ENCODE data around the gene IFNG-AS1.

IFNG-AS1 gene

DNA sequence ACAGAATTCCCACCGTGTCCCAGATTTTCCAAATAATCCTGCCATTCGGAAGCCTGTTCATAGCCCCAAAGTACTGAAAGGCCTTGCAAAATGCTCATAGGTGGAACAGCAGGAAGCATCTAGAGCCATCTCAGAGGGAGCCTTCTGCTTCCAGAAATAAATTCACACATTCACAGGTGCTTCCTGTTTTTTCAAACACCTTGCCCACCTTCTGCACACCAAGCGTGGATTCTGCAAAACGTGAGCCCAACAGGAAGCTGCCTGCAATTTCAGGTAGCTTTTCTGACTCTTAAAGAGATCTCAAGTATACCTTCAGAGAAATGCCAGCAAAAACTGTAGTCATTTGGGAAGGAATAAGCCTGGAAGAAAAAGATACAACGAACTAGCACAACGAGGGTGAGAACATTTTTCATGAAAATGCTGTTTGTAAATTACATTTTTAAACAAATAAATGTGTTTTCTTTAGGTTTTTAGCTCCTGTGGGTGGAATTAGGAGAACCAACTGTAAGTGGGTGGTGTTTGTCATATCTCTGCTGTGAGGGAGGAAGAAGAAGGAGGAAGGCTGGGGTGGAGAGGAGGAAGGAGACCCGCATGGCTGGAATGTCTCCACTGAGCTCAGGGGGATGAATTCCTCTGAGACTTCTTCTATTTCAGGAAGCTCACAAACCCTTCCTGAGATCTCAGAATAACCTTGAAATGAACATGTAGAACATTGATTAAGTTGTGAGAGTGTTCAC lies at the start of gene IFNG-AS1:
IFNG-AS1 (plus strand) TSS at position 264 of the 737 bp plus-strand sequence.
- DNase-seq (ENCODE audit: low spot score), result no peak

DNA sequence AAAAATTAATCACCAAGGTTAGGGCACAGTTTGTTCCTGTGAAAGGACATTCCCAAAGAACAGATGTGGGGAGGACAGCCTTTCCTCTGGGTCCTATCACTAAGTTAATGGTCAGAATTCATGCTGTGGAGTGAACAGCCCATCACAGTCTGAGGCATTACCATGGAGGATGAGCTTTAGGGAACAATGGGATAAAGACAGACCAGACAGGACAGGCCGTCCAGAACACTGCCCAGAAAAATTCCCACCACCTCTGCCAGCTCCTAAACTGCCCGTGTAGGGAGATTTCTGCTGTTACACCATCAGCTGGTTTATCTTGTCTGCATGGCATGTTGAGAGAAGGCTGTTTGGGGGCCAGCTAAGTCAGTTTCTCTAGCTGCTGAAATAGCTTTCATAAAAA lies 49.6 kb upstream of the IFNG-AS1 start:
- no peak for DNase-seq (ENCODE audit: low spot score)

DNA sequence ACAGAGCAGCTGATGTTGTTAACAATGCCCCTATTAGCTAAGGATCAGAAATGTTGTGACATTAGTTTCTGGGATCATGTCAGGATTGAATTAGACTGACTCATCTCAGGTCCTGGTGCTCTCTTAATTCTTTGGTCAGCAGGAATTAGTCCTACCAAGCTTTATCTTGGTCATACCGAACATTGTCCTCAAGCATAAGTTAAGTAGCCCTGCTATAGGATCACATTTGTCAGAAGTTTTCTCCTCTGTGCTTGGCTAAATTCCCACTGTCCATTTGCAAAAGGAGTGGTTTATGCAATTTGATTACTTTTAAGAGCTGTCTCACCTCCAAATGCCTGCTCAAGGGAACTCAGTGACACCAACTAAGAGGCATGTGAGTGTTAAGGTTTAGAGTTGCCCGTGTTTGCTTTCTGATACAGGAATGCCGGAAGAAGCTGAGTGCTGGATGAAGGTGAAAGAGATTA lies 48.4 kb upstream of the IFNG-AS1 start:
- DNase-seq (ENCODE audit: low spot score), result no peak

DNA sequence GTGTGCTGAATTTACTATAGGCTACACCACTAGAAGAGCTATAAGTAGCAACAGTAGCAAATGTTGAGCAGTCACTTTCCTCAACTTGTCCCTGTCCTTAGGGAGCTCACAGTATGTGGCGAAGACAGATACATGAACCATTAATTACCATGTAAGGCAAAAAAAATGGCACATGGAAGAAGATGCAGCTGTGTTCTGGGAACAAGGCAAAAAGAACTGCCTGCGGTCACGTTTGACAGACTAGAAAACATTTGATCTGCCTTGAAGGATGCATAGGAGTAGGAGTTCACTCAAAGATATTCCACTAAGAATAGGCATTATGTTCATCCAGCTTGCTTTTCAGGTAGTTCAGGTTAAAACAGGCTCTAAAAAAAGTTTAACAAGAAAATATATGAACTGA lies 46.5 kb upstream of the IFNG-AS1 start:
- no peak for DNase-seq (ENCODE audit: low spot score)

DNA sequence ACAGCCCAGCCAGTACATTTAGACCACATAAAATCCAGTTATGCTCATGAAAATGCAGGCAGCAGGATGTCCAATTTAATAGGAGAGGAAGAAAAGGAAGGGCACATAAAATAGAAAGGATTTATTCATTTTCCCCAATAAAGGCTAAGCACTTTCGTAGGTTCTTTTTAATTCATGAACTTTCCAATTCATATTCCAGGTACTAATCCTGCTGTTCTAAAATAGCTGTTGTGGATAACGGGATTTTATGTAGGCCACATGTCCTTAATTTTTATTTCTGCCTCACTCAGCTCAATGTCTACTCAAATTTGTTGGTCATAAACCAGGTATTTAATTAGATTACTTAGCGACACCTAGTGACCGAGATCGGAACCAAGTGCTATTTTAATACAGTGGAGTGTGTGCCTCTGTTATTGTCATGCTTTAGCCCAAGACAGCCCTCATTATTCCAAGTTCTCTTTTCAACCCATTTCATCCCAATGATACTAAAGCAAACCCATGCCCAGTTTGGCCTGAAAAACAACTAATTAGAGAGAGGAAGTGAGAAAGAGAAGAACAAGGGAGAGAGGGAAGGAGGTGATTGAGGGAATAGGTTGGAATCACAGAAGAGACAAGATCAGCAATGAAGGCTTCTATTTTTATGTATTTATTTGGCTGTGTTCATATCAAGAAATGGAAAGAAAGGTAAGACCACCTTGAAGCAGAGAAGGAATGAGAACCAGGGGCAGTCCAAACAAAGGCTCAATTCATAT lies 45.9 kb upstream of the IFNG-AS1 start:
- DNase-seq (ENCODE audit: low spot score), result peak; percentile 17

DNA sequence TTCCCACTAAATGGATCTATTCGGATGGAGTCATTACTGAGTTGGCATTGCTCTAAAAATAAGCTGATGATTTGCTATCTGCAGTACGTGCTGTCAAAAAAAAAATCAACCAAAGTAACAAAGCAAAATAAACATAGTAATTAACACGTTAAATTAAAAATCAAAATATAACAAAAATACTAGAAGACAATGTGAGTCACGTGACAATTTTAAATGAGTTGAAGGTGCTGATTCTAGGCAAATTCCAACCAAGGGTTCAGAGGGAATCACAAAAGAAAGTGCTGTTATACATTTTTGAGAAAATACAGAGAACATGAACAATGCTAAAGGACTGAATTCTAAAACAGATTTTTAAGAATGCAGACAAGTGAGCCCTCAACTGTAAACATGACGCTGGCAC lies 45.2 kb upstream of the IFNG-AS1 start:
- DNase-seq (ENCODE audit: low spot score), result no peak

DNA sequence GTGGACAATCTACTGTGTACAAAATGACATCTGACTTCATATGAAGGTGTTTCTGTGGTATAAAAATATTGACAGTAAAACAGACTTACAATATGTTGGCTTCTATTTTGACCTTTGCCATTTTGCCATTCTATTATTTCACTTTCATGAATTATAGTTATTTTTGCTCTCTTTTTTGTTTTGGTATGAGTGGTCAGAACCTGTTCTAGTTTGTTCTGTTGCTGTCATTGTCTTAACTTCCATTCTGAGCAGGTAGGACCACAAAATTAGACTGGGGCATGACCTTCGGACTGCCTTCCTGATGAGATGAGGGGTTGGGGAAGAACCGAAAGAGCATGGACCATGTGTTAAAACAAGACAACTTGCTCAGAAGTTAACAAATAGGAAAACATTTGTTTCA lies 36.5 kb upstream of the IFNG-AS1 start:
- no peak for DNase-seq (ENCODE audit: low spot score)

DNA sequence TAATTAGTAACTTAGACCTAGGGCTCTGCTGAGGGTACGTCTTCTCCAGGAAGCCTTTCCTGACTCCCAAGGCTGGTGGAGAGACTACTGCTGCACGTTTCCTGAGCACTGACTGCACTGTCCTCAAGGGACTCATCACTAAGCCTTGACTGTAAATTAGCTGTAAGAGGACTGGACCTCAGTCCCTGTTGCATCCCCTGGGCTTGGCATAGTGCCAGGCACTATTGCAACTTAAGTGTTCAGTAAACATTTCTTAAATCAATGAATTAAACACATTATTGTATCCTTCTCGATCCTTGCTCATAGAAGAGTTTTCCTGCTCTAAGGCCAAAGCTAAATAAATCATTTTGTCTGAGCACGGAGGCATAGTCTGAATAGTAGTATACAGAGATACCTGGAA lies 31.9 kb upstream of the IFNG-AS1 start:
- no peak for DNase-seq (ENCODE audit: low spot score)

DNA sequence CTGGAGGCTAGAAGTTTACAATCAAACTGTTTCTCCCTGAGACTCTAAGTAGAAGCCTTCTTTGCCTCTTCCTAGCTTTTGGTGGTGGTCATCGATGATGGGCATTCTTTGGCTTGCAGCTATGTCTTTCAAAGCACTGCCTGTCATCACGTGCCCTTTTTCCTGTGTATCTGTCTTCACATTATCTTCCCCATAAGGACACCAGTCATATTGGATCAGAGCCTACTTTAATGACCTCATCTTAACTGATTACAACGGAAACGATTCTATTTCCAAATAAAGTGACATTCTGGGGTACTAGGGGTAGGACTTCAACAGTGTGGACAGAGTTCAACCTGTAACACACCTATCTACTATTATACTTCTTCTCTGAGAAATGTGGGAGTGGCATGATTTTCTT lies 31.1 kb upstream of the IFNG-AS1 start:
- DNase-seq (ENCODE audit: low spot score), result no peak

DNA sequence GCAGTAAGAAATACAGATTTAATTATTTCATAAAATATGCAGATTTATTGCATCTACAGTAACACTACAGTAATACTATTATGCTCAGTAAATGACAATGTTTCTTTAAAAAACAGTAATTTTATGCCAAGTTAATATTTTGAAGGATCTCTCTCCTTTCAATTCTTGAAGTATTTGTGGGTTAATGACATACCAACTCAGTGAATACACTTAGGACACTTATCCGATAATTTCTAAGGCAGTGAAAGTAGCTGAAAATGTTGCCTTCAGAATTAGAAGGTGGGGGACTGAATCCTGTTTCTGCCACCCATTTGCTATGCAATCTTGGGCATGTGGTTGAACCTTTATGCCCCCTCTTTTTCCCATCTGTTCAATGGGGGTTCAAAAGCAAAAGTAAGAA lies 24.8 kb upstream of the IFNG-AS1 start:
- no peak for DNase-seq (ENCODE audit: low spot score)

DNA sequence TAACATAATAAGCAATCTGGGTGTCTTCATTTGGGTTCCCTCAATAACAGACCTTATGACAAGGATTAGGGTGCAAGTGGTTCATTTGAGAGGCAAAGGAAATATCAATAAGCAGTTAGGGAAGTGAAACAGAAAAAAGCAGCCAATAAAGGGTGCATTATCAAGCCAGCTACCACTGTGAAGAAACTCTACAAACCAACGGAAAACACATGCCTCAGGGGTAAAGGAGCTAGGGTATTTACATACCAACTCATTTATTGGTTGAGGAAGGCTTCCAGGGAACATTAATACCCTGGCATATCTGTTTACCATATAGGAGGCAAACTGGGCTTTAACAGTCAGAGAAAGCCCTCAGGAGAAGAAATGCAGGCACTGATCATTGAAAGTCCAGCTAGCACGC lies 22.7 kb upstream of the IFNG-AS1 start:
- no peak for DNase-seq (ENCODE audit: low spot score)

DNA sequence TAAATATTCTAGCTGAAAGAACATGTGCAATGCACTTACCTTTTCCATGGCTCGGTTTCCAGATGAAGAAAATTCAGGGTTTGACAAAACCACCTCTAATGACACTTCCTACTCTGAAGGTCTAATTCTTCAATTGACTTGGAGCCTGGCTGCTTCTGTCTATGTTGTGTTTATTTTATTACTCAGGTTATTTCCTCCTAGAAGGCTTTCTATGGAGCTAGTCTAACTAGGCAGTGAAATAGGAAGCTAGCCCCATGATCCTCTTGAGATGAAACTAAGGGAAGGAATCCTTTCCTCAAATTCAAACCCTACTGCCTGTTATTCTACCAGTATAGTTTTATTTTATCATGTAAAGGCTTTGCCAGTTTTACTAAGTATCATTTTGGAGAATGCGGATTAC lies 20.9 kb upstream of the IFNG-AS1 start:
- DNase-seq (ENCODE audit: low spot score), result no peak

DNA sequence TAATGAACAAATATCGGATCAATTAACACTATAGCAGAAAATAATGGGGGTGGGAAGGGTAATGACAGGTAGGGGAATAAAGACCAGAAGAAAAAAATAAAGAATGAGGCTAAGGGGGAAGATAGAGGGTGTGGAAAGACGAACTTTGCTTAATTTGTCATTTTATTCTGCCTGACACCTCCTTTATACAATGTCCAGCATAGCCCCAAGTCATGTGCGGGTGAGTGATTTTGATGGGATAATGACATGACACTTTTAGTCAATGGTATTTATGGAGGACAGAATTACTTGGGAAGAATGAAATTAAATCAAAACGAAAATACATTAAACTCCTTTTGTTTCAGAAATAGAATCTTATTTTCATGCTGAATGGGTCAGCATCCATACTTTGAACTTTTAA lies 20.5 kb upstream of the IFNG-AS1 start:
- DNase-seq (ENCODE audit: low spot score), result no peak

DNA sequence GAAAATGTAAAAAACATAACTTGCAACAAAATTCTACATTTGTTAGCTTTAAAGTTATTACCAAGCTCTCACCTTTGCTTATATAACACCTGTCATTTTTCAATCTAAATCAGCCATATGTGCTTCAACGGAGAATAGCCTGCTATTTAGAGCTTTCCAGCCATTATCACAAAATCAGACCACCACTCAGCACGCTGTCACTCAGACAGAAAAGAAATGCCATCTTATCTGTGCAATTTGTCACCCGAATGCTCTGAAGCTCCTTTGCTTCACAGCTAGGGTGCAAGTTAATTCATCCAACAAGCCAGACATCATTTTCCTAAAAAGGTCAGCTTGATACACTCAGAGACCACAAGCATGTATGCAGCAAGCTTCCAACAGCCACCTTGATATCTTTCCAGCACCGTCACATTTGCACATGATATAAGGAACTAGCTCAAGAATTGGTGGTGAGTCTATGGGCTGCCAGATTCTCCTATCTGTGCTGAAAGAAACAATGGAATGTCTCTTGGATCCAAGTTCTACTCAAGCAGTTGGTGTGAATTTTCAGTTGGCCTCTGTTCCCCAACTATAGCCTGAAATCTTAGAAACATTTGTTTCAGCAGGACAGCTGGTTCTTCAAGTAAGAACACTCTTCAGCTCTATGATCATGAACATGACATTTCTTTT lies 20.0 kb upstream of the IFNG-AS1 start:
- DNase-seq (ENCODE audit: low spot score), result no peak

DNA sequence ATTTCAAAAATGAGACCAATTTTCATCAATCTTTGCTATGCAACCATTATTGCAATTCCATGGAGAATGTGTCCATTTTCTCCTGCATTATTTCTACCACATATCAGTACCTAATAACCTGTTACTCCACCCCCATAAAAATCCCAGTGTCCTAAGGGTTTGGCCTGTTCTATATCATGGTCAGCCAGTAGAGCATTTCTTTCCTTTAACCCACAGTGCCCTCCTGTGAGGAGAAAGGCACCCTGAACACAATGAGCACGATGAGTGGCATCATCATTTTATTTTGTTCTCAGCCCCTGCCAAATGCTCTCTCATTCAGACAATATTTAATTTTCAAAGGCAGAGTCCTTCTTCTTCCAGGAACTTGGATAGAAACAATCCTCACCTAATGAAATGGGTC lies 11.6 kb upstream of the IFNG-AS1 start:
- no peak for DNase-seq (ENCODE audit: low spot score)

DNA sequence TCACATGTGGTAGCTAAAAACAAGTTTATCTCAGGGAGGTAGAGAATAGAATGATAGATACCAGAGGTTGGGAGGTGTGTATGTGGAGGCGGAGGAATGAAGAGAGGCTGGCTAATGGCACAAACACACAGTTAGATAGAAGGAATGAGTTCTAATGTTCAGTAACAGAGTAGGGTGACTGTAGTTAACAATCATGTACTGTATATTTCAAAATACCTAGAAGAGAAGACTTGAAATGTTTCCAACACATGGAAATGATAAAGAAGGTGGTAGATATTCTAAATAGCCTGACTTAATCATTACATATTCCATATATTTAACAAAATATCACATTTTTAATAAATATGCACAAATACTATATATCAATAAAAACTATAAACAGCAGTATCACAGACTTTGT lies 8.9 kb upstream of the IFNG-AS1 start:
- no peak for DNase-seq (ENCODE audit: low spot score)

DNA sequence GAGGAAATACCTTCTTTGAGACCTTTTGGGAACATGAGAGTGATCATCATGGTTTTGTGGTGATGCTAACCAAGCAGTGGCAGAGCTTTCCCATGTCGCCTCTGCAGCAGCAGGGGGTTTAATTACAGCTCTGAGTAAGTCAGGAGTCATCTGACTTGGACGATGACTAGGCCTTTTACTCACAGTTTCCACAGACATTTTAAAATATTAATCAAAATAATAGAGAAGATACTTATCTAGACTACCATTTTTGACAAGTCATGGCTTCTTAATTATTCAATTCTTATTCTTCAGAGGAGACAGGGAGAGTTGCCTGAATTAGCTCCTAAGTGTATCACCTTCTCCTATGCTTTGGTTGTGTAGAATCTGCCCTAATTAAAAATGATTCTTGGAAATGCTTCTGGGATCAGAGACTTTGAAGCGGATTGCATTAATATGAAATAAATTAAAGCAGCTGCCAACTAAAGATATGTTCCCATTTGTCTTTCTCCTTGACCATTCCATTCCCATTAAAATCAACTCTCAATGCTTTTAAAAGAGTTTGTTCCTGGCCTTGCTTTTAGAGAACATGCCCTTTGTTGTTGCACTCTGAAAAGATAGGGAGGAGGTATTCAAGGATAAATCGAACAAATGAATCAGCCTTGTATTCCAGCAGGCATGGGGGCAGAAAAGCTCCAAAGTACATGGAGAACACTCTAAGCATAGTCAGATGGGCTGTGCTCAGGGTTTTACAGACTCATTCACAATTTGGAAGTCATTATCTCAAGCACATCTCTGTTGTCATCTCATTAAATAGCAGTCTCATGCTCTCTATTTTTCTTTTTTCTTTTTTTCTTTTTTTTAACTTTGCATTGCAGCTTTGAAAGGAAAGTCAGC lies 7.7 kb upstream of the IFNG-AS1 start:
- DNase-seq (ENCODE audit: low spot score), result peak; percentile 47

DNA sequence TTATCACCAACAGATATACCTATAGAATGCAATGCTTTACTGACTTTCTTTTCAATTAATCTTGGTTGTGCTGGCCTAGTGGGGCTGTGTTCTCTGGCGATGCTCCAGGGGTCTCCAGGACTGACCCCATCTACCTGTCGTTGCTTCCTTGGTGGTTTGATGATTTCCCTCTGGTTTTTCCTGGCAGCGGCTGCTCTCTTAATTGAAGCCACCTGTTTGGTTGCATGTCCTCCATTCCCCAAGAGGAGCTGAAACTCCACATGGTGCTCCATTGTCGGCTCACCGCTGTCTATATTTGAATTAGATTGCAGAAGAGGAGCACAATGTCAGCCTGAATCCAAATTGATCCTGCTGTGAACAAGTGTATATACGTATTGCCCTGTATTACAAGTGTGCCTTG lies 7.1 kb upstream of the IFNG-AS1 start:
- DNase-seq (ENCODE audit: low spot score), result no peak

DNA sequence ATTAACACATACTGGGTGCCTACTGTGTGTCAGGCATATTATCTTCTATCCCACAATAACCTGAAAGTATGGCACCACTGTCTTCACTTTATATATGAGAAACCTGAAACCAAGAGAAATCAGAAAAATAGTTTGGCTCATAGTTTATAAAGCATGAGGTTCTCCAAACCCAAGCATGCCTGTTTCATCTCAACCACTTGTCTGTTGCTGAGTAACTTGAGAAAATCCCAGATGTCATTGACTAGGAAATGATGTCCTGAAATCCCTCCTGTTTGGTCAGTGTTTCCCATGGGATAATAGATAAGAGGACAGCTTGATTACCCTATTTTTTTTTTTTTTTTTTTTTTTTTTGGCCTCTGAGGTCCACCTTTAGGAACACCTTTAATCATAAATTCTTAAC lies 2.6 kb upstream of the IFNG-AS1 start:
- DNase-seq (ENCODE audit: low spot score), result no peak

DNA sequence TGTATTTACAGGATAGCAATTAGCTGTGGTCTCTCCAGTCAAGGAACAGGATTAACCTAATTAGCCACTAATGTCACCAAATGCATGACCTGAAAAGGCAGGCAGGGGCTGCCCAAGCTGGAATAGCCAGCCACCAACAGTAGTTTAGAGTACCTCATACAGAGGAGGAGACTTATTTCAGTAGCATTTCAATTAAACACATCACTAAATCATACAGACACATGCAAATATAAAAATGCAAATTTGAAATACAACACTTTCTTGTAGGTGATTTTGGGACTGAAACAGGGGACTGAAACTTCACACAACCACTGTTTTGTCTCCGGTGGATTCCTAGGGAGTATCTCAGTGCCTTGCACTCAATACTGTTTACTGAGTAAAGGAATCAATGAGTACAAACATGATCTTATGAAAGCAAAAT lies 636 bp upstream of the IFNG-AS1 start:
- DNase-seq (ENCODE audit: low spot score), result no peak

DNA sequence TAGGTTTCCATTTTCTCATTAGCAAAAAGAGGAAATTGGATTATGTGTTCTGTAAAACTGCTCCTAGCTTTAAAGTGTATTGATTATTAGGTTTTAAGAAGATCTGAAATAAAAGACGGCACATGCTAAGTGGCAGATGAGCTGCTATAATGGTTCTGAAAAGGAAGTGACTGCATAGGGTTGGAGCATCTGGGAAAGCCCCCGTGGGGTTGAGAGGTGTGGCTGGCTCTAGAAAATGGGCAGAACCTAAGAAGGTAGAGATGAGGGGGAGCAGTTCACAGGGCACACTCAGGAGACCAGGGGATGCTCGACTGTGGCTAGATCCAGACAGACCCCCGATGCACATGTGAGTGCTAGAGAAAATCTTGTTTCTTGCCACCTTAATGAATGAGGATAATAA lies 1.9 kb downstream of the IFNG-AS1 start:
- no peak for DNase-seq (ENCODE audit: low spot score)

DNA sequence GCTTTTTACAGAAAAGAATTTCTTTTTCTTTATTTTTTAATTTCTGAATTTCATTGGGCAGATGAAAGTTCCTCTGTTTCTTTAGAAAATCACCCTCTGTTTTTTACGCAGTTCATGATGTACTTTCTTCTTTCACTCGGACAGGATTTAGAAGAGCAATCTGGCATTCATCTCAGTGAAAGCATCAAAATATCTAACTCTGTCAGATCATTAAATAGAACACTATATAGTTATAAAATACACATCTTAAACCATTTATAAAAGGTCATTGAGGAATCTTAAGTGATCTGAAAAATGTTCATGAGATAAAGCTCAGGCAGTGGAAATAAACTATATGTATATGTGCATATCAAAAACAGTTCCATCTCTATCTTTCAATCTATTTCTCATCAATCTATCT lies 3.9 kb downstream of the IFNG-AS1 start:
- no peak for DNase-seq (ENCODE audit: low spot score)

All from hepatic stellate cell (primary cell).